ENCODE results near the gene ASTE1.
"Not testable (repeated sequence)": the region's sequence is repeated elsewhere in the genome, so short reads cannot be mapped to it uniquely, and the experiment has no call there.

Gene ASTE1

GRCh38 chr3:131007782-131008181 lies 18.8 kb downstream of the ASTE1 start:
- no peak for DNase-seq

GRCh38 chr3:131007256-131007655 lies 19.4 kb downstream of the ASTE1 start:
- DNase-seq = no peak

- DNase-seq = no peak
These were observed 22.0 kb downstream of the ASTE1 start for GRCh38 chr3:131004603-131005002.

- no peak for DNase-seq
These were observed 25.6 kb downstream of the ASTE1 start for GRCh38 chr3:131001071-131001470.

GRCh38 chr3:130997289-130997688 lies 29.3 kb downstream of the ASTE1 start:
- DNase-seq = no peak

- DNase-seq = peak; percentile 19
These were observed 34.3 kb downstream of the ASTE1 start for GRCh38 chr3:130992344-130992743.

GRCh38 chr3:130991126-130991525 lies 35.5 kb downstream of the ASTE1 start:
- DNase-seq = no peak

- DNase-seq = peak; percentile 60
These were observed 36.3 kb downstream of the ASTE1 start for GRCh38 chr3:130990282-130990681.

- no peak for DNase-seq
These were observed 45.2 kb downstream of the ASTE1 start for GRCh38 chr3:130981469-130981868.

- DNase-seq = no peak
These were observed 47.5 kb downstream of the ASTE1 start for GRCh38 chr3:130979117-130979516.

GRCh38 chr3:130976706-130977105 lies 49.9 kb downstream of the ASTE1 start:
- DNase-seq = no peak

- no peak for DNase-seq
These were observed 51.4 kb downstream of the ASTE1 start for GRCh38 chr3:130975251-130975650.

GRCh38 chr3:130974201-130974600 lies 52.4 kb downstream of the ASTE1 start:
- no peak for DNase-seq

- DNase-seq = no peak
These were observed 53.2 kb downstream of the ASTE1 start for GRCh38 chr3:130973406-130973805.

GRCh38 chr3:130972592-130972991 lies 54.0 kb downstream of the ASTE1 start:
- DNase-seq = not testable (repeated sequence)

GRCh38 chr3:130971208-130971607 lies 55.4 kb downstream of the ASTE1 start:
- DNase-seq = no peak

- DNase-seq = no peak
These were observed 57.0 kb downstream of the ASTE1 start for GRCh38 chr3:130969621-130970020.

GRCh38 chr3:130968221-130968620 lies 58.4 kb downstream of the ASTE1 start:
- DNase-seq = no peak

GRCh38 chr3:130967281-130967680 lies 59.3 kb downstream of the ASTE1 start:
- no peak for DNase-seq

GRCh38 chr3:130963878-130964277 lies 62.7 kb downstream of the ASTE1 start:
- no peak for DNase-seq
